PFSK-1 (cell line): Measurements from ENCODE around the gene FAM24B.

ENCODE experiments used
- POLR2AphosphoS5 ChIP-seq: IDR thresholded peaks from 2 replicates; pipeline ENCODE4 v1.6.1; 2012; ENCODE audit warnings: low read depth, mild to moderate bottlenecking, control low read depth, low read length, moderate library complexity
- TAF1 ChIP-seq: IDR thresholded peaks from 2 replicates; pipeline ENCODE4 v1.6.1; 2012; ENCODE audit warnings: low read length, control low read depth, borderline replicate concordance; ENCODE audit not compliant: insufficient read depth
- TF ChIP-seq, protein P1 (sequence below), 2 experiments: IDR thresholded peaks; 2 replicates each; pipeline versions ENCODE4 v1.6.1 to v1.8.0; 2011 to 2012; ENCODE audit warnings: low read depth in 2 of 2, low read length in 2 of 2, control low read depth in 1 of 2, inconsistent platforms in 1 of 2, mild to moderate bottlenecking in 1 of 2, moderate library complexity in 1 of 2; ENCODE audit not compliant: insufficient read depth in 1 of 2

GRCh38 chr10:122830965-122831353 lies 48.4 kb downstream of the FAM24B start:
- TF ChIP-seq TAF1 (no peak), POLR2AphosphoS5 (no peak)
- TF ChIP-seq, protein P1, sequence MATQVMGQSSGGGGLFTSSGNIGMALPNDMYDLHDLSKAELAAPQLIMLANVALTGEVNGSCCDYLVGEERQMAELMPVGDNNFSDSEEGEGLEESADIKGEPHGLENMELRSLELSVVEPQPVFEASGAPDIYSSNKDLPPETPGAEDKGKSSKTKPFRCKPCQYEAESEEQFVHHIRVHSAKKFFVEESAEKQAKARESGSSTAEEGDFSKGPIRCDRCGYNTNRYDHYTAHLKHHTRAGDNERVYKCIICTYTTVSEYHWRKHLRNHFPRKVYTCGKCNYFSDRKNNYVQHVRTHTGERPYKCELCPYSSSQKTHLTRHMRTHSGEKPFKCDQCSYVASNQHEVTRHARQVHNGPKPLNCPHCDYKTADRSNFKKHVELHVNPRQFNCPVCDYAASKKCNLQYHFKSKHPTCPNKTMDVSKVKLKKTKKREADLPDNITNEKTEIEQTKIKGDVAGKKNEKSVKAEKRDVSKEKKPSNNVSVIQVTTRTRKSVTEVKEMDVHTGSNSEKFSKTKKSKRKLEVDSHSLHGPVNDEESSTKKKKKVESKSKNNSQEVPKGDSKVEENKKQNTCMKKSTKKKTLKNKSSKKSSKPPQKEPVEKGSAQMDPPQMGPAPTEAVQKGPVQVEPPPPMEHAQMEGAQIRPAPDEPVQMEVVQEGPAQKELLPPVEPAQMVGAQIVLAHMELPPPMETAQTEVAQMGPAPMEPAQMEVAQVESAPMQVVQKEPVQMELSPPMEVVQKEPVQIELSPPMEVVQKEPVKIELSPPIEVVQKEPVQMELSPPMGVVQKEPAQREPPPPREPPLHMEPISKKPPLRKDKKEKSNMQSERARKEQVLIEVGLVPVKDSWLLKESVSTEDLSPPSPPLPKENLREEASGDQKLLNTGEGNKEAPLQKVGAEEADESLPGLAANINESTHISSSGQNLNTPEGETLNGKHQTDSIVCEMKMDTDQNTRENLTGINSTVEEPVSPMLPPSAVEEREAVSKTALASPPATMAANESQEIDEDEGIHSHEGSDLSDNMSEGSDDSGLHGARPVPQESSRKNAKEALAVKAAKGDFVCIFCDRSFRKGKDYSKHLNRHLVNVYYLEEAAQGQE (IDR thresholded peaks at IDR 0.05; ENCODE audit: insufficient read depth in 1 of 2, low read depth in 2 of 2, low read length in 2 of 2) = no peak
